ENCODE results near the gene TXLNG.

Gene TXLNG

DNA sequence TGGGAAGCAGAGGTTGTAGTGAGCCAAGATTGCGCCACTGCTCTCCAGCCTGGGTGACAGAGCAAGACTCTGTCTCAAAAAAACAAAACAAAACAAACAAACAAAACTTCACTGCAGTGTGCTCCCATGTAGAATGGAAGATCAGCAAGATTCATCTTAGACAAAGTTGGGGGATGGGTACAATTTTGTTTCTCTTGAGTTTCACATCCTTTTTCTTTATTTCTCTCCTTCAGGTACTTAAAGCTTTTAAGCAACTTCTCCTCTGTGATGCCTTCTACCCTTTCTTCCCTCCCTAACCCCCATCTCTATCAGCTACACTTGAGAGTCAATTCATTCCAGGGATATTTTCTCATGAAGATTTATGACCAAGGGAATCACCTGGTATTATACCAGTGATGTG, 99.4 kb downstream of the TXLNG start:
- no peak overlapping the region for H3K27ac Mint-ChIP-seq
- H3K4me1 Mint-ChIP-seq = peaks cover 15% of the 10 kb centered on the region
- H3K9me3 Mint-ChIP-seq = no peaks in the 10 kb centered on the region
- H3K4me3 Mint-ChIP-seq = no peak overlapping the region
- peak in 1 of 2 donors; percentile 9 for DNase-seq (ENCODE audit: low spot score in 2 of 2)
- peak; percentile 48 for ATAC-seq (ENCODE audit: low read depth)
- H3K27me3 Mint-ChIP-seq = no peaks in the 10 kb centered on the region
- H3K36me3 Mint-ChIP-seq = no peaks in the 10 kb centered on the region

DNA sequence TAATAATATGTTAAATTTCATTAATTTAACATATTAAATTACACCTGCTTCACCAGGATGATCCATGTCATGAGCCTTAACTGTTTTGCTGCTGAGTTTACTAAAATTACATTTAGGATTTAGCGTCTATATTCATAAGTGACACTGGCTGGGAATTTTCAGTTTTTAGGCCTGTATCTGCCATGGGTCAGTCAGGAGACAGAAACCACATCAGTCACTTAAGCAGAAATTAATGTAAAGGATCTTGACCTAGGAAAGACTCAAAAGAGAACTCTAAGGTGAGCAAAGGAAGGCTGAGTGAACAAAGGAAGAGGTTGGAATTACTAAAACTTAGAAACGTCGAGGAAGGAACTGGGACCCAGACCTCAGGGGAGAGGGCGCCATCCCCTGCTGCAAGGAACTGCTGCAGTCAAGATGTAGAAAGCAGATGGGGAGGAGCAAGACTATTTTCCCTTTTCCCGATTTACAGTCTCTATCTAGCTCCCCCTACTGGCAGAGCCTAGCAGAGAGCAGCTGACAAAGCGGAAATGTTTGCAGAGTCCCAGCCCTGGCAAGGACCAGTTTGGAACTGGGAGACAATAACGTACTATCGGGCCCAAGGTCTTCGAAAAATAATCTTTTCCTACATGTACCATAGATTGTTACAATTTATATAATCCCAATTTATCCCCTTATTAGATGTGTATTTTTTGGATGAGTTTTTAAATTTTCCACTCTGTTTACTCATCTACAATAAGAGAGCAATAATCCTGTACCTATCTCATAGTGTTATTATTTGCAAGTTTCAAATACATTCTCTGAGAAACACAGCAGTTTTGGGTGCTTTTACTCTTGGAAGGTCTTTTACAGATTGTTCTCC, 106.5 kb downstream of the TXLNG start:
- no peak overlapping the region for H3K4me3 Mint-ChIP-seq
- no peaks in the 10 kb centered on the region for H3K9me3 Mint-ChIP-seq
- ATAC-seq (ENCODE audit: low read depth) = peak; percentile 78
- H3K27me3 Mint-ChIP-seq = peaks cover 2% of the 10 kb centered on the region
- DNase-seq (ENCODE audit: low spot score in 2 of 2) = peak; percentile 39 to 44
- peak overlapping the region; percentile 53 for H3K27ac Mint-ChIP-seq
- H3K4me1 Mint-ChIP-seq = peaks cover 8% of the 10 kb centered on the region
- no peaks in the 10 kb centered on the region for H3K36me3 Mint-ChIP-seq

Measured in memory B cell (primary cell).